Omental fat pad (tissue), 4 donors: ENCODE measurements around the gene CDYL2. TPM values are rescaled to one million over a fixed set of nuclear protein-coding genes. Genes with fewer than 3 reads are reported as not detected.
"Not testable (repeated sequence)": the region's sequence is repeated elsewhere in the genome, so short reads cannot be mapped to it uniquely, and the experiment has no call there.

Source experiments
- ATAC-seq: fragments of 150-250 bp; one replicate; pipeline ENCODE4 v1.9.1; 2016; ENCODE audit warnings: mild to moderate bottlenecking, moderate library complexity; ENCODE audit not compliant: low FRiP score
- DNase-seq: peaks from one replicate; pipeline ENCODE4 v3.0.0-alpha.2; 2019; ENCODE audit warnings: low spot score
- total RNA-seq, 4 donors: library from RNA; depleted of rRNA; stranded (reverse); fragments of >200 nt; gene quantifications; one replicate each; pipeline ENCODE4 v1.1.0, GENCODE V29; 2016
- TF ChIP-seq, protein P1 (sequence below), 3 donors: fragments of 450-650 bp; IDR thresholded peaks; one replicate each; pipeline ENCODE4 v1.5.1; 2016 to 2017; ENCODE audit warnings: antibody characterized with exemption in 3 of 3, mild to moderate bottlenecking in 3 of 3, moderate library complexity in 2 of 3

Gene CDYL2
- total RNA-seq, 4 donors from 2014 or later, result 5.9 to 8.8 (median 6.6) TPM

DNA sequence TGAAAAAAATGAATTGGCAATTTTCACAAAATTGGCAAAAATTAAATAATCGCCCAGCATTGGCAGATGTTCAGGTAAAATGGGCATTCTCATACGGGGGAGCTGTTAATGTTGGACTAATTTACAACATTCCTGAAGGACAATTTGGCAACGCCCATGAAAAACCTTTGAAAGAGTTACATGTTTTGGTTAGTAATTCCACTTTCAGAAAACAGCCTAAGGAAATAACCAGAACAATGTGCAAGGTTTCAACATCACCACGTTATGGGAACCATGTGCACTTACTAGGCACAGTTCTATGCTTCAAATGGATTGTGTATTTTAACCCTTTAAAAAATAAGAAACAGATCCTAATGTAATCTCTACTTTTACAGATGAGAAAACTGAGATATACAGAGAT lies 62.7 kb downstream of the CDYL2 start:
- TF ChIP-seq, protein P1, sequence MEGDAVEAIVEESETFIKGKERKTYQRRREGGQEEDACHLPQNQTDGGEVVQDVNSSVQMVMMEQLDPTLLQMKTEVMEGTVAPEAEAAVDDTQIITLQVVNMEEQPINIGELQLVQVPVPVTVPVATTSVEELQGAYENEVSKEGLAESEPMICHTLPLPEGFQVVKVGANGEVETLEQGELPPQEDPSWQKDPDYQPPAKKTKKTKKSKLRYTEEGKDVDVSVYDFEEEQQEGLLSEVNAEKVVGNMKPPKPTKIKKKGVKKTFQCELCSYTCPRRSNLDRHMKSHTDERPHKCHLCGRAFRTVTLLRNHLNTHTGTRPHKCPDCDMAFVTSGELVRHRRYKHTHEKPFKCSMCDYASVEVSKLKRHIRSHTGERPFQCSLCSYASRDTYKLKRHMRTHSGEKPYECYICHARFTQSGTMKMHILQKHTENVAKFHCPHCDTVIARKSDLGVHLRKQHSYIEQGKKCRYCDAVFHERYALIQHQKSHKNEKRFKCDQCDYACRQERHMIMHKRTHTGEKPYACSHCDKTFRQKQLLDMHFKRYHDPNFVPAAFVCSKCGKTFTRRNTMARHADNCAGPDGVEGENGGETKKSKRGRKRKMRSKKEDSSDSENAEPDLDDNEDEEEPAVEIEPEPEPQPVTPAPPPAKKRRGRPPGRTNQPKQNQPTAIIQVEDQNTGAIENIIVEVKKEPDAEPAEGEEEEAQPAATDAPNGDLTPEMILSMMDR (IDR thresholded peaks at IDR 0.05), result no peak
- DNase-seq (no peak), ATAC-seq (no peak)

DNA sequence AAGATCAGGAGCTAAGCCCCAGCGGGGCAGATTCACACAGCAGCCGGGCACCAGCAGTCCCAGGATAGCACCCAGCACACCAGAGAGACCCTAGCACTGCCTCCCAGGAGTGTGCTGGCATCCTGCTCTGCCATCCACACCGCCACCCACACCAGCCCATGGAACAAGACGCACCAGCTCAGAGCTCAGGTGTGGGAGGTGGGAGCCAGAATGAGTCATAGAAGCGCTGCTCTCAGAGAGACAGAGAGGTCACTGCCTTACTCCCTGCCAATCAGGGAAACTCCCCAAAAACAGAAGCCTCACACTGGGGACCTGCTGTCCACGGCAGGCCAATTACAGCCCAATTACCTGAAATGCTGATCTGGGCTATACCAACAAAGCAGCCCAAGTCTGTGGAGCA lies 64.9 kb downstream of the CDYL2 start:
- ATAC-seq (no peak), DNase-seq (no peak)
- TF ChIP-seq, protein P1 (IDR thresholded peaks at IDR 0.05), result no peak

DNA sequence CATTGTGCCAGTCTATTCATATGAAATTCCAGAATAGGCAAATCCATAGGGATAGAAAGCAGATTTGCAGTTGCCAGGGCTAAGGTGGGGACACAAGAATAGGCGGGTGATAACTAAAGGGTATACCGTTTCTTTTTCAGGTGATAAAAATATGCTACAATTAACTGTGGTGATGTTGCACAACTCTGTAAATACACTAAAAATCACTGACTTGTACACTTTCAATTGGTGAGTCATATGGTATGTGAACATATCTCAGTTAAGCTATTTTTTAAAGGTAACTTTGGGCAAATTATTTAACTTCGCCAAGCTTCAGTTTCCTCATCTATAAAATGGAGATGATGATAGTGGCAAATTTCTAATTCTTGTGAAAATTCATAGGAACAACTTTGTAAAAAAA lies 65.9 kb downstream of the CDYL2 start:
- ATAC-seq (no peak), DNase-seq (no peak)
- TF ChIP-seq, protein P1 (IDR thresholded peaks at IDR 0.05), result no peak

DNA sequence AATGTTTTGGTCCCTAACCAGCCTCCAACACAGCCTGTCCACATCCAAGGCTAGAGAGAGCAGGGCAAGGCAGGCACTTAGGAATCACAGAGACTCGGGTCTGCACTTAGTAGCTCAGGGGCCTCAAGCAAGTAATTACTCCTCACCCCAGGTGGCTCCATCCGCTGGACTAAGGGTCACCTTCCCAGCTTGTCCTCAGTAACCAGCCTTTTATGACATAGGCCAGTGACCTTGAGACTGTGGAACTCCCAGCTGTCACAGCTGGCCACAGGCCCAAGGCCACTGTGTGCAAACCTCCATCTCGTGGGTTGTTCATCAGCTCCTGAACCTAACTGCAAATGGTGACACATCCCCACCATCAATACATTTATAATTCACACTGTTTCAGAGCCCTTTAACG lies 68.6 kb downstream of the CDYL2 start:
- TF ChIP-seq, protein P1 (IDR thresholded peaks at IDR 0.05), result no peak
- ATAC-seq (no peak), DNase-seq (no peak)

DNA sequence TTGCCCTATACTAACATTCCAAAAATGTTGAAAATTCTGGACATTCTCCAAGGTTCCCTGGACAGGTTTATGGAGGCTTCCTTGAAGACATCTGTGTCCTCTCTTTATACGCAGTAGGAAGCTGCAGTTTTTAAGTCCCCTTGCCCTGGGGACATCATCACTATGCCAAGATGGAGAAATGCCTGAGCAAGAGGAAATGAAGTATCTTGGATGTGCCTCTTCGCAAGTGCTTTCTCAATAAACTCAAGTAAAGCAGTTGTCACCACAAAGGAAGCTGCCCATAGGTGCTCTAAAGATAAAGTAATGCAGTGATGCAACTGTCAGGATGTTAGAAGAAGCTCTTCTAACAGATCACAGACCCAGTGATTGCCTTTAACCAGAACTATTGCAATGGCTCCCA lies 71.0 kb downstream of the CDYL2 start:
- DNase-seq, result no peak
- ATAC-seq, result no peak
- TF ChIP-seq, protein P1 (IDR thresholded peaks at IDR 0.05), result no peak

DNA sequence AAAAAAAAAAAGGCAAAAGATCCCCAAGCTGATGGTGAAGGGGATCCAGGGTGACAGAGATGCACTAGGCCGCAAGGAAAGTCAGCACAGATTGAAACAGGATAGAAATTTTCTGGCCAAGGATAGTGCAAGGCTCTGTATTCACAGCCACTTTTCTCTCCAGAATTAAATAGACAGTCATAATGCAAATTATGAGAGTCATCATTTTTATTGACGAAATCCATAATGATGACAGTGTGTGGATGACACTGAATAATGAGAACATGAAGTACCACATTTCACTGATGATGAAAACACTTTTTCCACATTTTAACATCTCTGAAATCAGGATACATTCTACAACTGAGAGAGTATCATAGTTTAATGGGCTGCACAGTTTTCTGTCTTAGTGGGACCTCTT lies 72.5 kb downstream of the CDYL2 start:
- TF ChIP-seq, protein P1 (IDR thresholded peaks at IDR 0.05), result no peak
- ATAC-seq (no peak), DNase-seq (no peak)

DNA sequence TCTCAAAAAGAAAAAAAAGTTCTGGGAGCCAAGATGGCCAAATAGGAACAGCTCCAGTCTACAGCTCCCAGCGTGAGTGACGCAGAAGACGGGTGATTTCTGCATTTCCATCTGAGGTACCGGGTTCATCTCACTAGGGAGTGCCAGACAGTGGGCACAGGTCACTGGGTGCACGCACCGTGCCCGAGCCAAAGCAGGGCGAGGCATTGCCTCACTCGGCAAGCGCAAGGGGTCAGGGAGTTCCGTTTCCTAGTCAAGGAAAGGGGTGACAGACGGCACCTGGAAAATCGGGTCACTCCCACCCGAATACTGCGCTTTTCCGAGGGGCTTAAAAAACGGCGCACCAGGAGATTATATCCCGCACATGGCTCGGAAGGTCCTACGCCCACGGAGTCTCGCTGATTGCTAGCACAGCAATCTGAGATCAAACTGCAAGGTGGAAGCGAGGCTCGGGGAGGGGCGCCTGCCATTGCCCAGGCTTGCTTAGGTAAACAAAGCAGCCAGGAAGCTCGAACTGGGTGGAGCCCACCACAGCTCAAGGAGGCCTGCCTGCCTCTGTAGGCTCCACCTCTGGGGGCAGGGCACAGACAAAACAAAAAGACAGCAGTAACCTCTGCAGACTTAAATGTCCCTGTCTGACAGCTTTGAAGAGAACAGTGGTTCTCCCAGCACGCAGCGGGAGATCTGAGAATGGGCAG lies 77.2 kb downstream of the CDYL2 start:
- not testable (repeated sequence) for ATAC-seq, DNase-seq
